Uterus (tissue), 2 donors: ENCODE measurements around the gene IL1RAPL2.

ENCODE experiments used
- CTCF ChIP-seq, 4 experiments: fragments of 200-600 bp in 2 of 4; fragments of 450-650 bp in 2 of 4; sonication (generic) in 2 of 4; IDR thresholded peaks; one replicate each; pipeline ENCODE4 v1.5.1; 2016 to 2019; ENCODE audit warnings: antibody characterized with exemption in 4 of 4, mild to moderate bottlenecking in 2 of 4, moderate library complexity in 1 of 4
- POLR2A ChIP-seq, 2 donors: fragments of 450-650 bp; IDR thresholded peaks; one replicate each; pipeline ENCODE4 v1.6.1; 2016; ENCODE audit warnings: antibody characterized with exemption in 2 of 2, mild to moderate bottlenecking in 1 of 2, moderate library complexity in 1 of 2

- no peak for TF ChIP-seq CTCF (IDR thresholded peaks at IDR 0.05)
- TF ChIP-seq POLR2A (IDR thresholded peaks at IDR 0.05) = no peak
Observed at GRCh38 chrX:105706041-105706440, 1140.0 kb downstream of the IL1RAPL2 start.
